Measurements from ENCODE around the gene SS18.

SS18 gene

DNA sequence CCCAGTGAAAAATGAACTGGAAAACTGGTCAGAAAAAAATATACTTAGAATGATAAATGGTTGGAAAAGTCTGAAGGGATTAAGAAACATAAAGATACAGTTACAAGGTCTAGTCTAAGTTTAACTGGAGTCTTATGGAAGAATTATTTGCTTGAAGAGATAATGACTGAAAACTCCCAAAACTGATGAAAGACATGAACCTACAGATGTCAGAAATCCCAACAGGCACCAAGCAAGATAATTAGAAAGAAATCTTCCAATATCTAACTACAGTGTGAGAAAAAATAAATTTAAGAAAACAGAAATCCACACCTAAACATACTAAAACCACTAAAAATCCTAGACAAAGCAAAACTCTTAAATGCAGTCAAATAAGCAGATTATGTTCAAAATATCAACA, 19.4 kb downstream of the SS18 start:
- no peak for DNase-seq

DNA sequence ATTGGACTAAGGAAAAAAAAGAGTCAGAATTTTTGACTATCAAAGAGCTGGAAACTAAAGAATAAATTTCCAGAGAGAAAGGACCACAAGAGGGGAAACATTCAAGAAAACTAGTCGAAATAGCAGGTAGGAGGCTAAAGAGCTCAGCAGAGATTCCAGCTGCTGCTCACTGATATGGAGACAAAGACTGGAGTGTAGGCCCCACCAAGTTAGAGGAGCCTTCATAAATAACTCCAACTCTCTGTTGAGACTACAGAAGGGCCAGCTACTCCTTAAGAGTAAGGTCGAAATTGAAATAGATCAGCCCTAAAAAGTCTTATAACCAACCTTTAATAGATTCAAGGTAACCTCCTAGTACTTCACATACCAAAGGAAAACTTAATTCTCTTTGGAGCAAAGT, 31.1 kb downstream of the SS18 start:
- DNase-seq, result no peak

DNA sequence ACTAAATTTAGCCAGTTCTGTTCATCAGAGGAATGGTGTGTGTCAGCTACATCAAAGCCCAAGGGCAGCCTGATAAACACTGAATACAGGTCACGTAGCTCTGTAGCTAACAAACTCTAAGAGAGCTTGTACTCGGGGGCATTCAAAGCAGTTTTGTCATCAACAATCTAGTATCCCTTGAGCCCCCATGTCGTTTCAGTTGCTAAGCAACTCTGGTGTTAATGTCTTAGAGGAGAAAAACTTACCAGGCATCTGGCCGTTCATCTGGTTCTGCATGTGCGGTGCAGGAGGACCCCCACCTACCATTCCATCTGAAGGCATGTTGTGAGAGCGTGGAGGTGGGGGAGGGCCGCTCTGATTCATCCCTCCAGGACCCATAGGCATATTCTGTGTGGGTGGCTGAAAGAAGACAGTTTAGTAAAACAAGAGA, 33.1 kb downstream of the SS18 start:
- DNase-seq, result no peak

- no peak for DNase-seq
Observed at GRCh38 chr18:26056291-26056690, 34.1 kb downstream of the SS18 start.

GRCh38 chr18:26052505-26052904, 37.9 kb downstream of the SS18 start:
- DNase-seq, result no peak

DNA sequence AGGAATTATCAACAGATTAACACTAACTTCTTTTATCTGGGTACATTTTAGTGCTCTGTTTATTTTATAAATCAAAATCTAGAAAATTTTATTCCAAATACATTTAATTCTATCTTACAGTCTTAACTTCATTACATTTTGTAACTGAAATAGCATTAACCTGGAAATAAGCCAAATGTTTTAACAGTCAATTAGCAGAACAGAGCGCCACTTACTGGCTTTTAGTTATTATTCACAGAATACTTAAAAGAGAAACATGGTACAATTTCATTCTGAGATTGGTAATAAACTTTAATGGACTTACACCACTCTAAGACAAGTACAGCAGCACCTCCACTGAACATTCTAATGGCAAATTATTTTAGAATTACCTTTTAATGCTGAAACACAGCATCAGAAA, 38.6 kb downstream of the SS18 start:
- peak; percentile 54 for DNase-seq

- no peak for DNase-seq
Observed at GRCh38 chr18:26046419-26047077, 43.9 kb downstream of the SS18 start.

DNA sequence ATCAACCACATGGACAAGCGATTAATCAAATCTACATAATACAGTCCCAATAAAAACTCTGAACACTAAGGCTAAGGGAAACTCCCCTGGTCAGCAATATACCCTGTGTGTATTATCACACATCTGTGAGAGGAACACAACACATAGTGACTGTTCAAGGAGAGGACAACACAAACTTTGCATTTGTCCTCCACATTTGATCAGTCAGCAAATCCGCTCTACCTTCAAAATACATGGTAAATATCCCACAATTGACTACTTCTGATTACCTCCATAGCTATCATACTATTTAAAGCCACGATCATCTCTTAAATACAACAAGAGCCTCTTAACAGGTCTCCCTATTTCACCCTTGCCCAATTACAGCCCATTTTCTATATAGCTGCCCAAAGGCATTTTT, 45.6 kb downstream of the SS18 start:
- no peak for DNase-seq

DNA sequence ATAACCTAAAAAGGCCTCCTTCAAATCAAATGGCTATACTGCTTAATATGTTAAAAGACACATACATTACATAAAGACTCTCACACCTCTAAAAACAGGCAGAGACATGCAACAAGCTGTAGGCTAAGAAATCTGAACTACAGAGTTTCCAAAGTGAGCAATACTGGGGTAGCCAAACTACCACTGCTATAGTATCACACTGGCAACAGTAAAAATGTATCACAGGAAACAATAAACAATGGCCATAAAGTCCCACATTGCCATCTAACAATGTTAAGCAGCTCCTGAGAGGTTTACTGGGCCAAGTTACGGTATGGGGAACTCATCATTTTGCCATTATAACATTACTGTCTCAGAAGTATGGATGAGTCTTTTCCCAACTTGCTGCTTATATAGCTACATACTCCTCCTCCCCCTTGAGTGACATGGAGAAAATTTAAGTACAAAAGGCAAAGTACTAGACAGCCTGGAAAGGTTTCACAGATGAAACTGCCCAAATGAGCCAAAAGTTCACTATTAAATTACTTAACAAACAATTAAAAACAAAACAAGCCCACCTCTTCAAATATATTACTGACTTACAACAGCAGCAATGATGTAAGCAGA, 50.3 kb downstream of the SS18 start:
- no peak for DNase-seq

DNA sequence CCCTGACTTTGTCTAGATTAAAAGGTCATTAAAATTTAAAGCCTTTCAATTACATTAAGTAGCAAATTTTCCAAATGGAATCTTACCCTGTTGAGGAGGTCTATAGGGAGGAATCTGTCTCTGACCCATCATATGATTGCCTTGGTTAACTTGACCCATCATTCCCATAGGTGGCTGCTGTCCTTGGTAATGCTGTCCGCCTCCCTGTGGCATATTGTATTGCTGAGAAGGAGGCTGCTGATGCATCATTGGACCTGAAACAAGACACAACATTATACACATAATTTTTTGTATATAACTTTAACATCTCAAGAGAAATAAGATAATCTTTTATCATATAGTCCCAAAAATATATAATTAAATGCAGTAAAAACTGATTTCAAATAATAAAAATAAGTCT, 51.2 kb downstream of the SS18 start:
- no peak for DNase-seq

- DNase-seq, result no peak
Observed at GRCh38 chr18:26036635-26037034, 53.8 kb downstream of the SS18 start.

DNA sequence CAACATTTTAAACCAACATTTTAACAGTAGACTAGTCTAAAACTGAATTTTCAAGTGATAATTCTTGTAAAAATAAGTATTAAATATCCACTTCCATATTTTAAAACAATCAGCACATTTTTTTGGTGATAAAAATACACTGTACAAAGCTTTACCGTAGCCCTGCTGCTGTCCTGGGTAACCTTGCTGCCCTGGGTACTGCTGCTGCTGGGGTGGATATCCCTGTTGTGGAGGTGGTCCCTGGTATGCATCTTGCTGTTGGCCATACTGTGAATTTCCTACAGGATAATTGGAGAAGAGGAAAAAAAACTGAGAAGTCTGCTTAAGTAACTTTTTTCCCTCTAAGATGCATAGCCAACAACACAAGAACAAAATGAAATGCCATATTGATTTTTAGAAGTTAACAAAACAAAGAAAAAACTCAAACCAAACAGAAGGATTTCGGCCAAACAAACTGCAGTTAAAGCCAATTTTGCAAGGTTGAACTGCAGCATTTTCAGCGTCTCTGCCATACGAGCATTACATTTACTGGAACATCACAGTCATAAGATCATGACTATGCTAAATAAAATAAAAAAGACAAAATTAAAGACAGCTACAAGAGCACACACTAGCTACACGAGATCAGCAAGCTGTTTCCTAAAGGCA, 55.4 kb downstream of the SS18 start:
- no peak for DNase-seq

GRCh38 chr18:26022585-26022984, 67.8 kb downstream of the SS18 start:
- no peak for DNase-seq

- DNase-seq, result no peak
Observed at GRCh38 chr18:26021061-26021754, 69.2 kb downstream of the SS18 start.

DNA sequence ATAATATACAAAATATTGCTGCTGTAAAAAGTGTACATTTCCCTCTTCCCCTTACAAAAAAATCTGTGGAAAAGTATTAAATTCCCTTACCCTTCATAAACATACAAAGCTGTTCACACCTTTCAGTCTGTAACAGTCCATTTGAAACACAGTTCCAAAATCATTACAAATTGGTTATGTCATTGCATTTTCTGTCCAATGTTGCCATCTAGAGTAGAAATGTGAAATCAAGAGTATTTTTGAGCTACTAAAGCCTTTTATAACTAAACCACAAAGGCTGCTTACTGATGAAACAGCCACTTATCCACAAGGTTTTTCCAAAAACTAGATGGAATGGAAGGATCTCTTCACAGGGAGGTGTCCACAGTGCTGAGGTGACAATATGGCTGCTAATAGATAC, 72.5 kb downstream of the SS18 start:
- no peak for DNase-seq

DNA sequence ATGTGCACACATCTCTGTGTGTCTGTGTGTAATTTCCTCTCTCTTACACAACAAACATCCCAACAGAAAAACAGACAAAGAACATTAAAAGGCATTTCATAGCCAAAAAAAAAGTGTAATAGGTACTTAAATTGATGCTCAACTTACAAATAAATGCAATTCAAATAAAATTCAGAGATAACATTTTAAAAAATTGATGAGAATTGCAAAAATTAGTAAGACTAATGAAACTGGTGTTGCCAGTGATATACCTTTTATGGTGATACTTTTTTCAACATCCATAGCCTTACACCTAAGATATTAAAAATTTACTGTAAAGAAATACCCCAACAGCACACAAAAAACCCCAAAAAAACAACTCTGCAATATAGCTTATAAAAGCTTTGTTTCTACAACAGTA, 76.0 kb downstream of the SS18 start:
- DNase-seq, result no peak

DNA sequence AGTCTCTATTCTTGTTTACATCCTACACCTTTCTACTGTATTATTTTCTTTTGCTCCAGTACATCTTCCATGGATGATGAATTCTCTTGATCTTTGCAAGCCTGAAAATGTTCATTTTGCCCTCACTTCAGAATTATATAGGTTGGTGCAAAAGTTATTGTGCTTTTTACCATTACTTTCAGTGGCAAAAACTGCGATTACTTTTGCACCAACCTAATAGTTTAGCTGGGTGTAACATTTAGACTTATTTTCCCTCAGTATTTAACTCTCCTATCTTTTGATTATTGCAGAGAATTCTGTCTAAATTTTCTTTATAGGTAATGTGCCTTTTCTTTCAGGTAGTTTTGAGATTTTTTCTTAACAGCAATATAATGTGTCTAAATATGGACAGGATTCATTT, 81.8 kb downstream of the SS18 start:
- DNase-seq, result no peak

DNA sequence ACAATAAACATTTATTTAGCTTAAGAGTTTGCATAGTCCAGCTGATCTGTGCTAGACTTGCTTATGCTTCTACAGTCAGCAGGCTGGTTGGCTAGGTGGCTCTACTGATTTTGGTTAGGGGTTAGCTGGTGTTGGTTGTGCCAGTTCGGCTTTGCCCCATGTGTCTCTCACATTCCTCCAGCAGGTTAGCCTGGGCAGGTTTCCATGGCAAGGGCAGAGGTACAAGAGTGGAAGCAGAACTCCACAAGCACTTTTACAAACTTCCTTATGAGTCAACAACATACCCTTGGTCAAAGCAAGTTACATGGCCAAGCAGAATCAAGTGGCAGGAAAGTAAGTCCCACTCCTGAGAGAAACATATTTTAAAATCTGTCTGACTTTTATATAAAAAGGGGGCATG, 82.3 kb downstream of the SS18 start:
- DNase-seq, result no peak

DNA sequence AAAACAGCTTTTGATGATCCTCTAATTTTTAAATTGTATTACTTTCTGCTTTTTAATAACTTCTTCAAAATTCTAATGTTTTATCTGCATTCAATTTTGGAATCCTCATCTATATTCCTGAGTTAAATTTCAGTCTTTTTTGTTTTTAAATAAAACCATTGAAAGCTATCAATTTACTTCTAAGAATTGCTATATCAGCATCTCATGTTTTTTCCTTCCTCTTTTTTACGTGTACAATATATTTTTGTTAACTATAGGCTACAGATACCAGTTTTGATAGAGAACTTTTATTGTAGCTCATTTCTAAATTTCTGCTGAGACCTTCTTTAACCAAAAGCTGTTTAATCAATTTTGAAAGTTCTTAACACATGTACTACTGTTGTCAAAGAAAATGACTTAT, 84.5 kb downstream of the SS18 start:
- DNase-seq, result no peak

- no peak for DNase-seq
Observed at GRCh38 chr18:26004832-26005231, 85.6 kb downstream of the SS18 start.

- DNase-seq, result no peak
Observed at GRCh38 chr18:26003817-26004216, 86.6 kb downstream of the SS18 start.

- peak; percentile 20 for DNase-seq
Observed at GRCh38 chr18:26003356-26003755, 87.1 kb downstream of the SS18 start.

DNA sequence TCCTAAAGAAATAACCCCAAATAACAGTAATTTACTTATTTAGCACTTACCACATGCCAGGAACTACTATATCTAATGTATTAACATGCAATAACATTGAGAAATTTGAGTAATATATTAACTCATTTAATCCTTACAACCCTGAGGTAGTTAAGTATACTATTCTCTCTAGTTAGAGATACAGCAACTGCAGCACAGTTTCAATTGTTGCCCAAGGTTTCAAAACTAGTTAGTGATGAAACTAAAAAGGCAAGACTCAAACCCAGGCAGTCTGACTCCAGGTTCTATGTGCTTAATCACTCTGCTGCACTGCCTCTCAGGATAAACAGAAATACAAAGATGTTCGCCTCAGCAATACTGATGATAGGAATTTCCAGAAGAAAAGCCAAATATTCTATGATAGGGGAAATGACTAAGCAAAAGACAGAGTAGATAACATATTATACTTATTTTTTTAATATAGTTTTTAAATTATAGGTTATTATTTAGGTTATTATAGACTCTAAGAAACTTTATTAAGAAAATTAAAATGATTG, 88.0 kb downstream of the SS18 start:
- no peak for DNase-seq

DNA sequence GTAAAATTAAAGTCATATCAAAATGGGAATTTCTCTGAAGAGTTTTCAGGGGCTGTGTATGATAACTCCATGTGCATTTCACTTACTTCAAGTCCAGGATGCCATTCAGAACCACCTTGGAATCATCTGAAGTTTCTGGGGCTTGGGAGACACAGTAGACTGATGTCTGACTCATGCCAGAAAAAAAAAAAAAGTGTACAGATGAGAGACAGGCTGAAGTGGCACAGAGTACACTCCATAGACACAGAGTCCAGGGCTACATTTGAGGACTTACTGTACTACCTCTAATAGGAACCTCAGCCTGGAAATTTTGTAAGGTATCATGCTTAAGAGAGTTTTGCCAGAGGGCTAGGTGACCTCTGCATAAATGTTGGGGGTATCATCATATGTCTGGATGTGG, 92.0 kb downstream of the SS18 start:
- DNase-seq, result no peak
